HG02973 (cell line): ENCODE data around the gene PPIF.
A peak's percentile ranks its signal among the peaks of the same experiment; 100 is the strongest.

Experiments used
- ATAC-seq: cut with Tn5 transposase; IDR thresholded peaks from one replicate; pipeline ENCODE4 v1.9.1; 2021; ENCODE audit warnings: moderate library complexity; ENCODE audit not compliant: unreplicated experiment

Gene PPIF

GRCh38 chr10:79313320-79313719 is 33.9 kb upstream of the PPIF start:
- ATAC-seq: no peak

- ATAC-seq: no peak
These were observed 33.3 kb upstream of the PPIF start for GRCh38 chr10:79313911-79314439.

DNA sequence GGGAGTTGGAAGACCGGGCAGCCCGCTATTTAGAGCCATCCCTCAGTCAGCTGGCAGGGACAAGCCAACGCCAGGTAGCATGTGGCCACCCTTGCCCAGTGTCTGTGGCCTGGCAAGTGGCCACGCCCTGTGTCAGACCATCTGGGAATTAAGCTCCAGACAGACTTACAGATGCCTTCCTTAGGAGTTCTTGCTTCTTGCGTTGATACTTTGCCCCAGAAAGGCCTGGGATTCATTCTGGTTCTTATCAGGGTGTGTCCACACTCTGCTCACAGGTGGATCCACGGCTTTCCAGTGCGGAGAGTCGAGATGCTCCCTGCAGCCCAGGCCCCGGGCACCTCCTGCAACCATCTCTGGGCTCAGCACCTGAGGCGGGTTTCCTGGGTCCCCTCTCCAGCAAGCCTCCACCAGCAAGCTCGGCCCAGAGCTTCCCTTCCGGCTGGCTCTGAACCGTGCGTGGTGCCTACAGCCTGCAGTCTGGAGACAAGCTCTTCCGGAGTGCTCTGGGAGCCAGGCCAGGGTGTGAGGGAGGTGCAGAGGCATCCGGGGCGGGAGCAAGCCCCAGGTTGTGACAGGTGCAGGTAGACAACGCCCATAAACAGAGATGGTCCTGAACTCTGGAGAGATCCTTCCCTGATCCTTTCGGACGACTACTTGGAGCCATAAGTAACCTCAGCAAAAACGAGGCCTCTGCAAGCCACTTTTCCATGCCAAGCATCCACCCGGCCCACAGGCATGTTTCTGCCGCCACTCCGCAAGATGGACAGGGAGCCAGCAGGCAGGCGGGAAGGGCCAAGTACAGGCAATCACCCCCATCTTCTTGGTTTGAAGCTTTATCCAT is 32.3 kb upstream of the PPIF start:
- ATAC-seq: no peak

DNA sequence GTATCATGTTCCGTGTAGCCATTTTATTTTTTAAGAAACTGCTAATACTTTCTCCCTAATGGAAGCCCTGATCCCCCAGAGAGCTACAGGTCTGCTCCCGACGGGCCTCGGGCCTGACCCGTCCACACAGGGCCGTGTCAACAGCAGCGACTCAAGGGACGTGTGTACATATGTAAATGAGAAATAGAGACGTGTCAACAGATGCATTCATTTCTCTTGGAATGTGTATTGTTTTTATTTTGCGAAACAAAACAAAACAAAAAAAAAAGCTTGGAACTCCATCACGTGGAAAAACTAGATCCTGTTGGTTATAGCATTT is 31.7 kb upstream of the PPIF start:
- ATAC-seq: no peak

GRCh38 chr10:79316671-79317431 is 30.4 kb upstream of the PPIF start:
- peak; percentile 55 for ATAC-seq

GRCh38 chr10:79318369-79318768 is 28.9 kb upstream of the PPIF start:
- ATAC-seq: no peak

GRCh38 chr10:79319115-79319771 is 28.0 kb upstream of the PPIF start:
- no peak for ATAC-seq

DNA sequence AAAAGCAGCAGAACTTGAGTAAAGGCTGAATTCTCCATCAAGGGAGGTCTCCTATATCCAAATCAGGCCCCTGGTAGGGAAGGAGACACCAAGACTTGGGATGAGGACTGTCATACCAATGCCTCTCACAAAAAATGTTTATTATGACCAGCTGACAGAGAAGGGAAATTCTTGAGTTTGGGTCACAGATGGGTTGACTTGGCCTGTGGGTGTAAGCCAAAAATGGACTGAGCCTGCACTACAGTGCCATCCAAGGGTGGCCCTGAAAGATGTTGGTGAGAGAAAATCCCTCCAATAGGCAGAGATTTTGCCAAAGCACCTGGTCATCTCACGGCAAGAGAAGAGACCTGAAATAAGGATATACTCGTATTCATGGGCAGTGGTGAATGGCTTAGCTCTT is 27.0 kb upstream of the PPIF start:
- ATAC-seq: no peak

DNA sequence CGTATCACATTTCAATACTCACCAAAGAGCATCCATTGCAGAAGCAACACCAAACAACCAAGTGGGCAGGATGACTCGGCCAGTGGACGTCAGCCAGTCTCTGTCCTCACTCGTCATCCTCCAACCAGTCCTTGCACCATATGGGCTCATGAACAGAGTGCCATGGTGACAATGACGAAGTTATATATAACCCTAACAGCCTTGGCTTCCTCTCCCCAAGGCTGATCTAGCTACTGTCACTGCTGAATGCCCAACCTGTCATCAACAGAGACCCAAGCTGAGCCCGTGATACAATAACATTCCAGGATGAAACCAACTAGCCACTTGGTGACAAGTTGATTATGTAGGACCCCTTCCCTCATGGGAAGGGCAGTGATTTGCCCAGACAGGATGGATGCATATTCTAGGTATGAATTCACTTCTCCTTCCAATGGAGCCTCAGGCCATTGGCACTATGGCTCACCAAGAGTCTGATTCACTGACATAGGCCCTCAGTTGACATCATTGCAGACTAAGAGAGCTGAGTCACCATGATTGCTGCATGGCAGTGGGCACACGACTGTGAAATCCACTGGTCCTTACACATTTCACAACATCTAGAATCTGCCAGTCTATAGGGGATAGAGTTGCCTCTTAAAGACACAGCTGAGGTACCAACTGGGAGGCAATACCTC is 26.3 kb upstream of the PPIF start:
- ATAC-seq: no peak

- no peak for ATAC-seq
These were observed 25.8 kb upstream of the PPIF start for GRCh38 chr10:79321494-79321882.

GRCh38 chr10:79321951-79322350 is 25.3 kb upstream of the PPIF start:
- no peak for ATAC-seq

- peak; percentile 51 for ATAC-seq
These were observed 24.4 kb upstream of the PPIF start for GRCh38 chr10:79322616-79323543.

GRCh38 chr10:79323602-79324001 is 23.7 kb upstream of the PPIF start:
- ATAC-seq: no peak

GRCh38 chr10:79324032-79324695 is 23.1 kb upstream of the PPIF start:
- ATAC-seq: no peak

DNA sequence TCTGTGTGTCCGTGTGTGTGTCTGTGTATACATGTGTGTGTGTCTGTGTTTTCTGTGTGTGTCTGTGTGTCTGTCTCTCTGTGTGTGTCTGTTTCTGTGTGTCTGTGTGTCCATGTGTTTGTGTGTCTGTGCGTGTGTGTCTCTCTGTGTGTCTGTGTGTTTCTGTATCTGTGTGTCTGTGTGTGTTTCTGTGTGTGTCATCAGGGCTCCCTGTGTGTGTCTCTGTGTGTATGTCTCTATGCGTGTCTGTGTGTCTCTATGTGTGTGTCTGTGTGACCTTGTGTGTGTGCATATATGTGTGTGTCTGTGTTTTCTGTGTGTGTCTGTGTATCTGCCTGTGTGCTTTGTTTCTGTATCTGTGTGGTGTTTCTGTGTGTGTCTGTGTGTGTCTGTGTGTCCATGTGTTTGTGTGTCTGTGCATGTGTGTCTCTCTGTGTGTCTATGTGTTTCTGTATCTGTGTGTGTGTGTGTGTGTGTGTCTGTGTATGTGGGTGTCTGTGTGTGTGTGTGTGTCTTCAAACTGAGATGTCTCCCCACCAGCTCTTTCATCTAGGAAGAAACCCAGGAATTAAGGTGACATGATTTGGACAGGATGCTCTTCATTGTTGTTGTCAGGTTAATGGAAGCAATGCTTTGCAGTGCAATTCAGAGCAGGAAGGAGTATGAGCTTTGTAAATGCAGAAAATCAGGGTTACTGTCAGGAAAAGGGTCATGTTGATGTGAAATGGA is 20.7 kb upstream of the PPIF start:
- ATAC-seq: no peak

DNA sequence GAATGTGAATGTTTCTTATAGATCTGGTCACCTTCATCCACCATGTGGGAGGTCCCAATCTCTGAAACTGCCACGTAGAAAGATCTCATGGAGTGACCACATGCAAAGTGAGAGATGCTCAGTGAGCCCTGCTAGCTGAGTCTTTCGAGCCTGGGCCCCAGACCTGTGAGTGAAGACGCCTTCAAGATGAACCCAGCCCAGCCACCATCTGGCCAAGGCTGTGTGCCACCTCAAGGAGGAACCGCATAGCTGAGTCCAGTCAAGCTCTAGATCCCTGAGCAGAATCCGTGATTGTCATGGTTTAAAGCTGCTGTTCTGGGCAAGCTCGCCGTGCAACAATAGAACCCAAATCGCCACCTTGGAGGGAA is 20.2 kb upstream of the PPIF start:
- no peak for ATAC-seq

- no peak for ATAC-seq
These were observed 19.0 kb upstream of the PPIF start for GRCh38 chr10:79328147-79328701.

GRCh38 chr10:79328737-79329504 is 18.3 kb upstream of the PPIF start:
- ATAC-seq: no peak
